HUES64 (cell line): ENCODE measurements around the gene DSTN.

Source experiments
- H3K27ac ChIP-seq: 2 replicates; pipeline ENCODE4 v1.7.0; 2013; ENCODE audit warnings: low read depth, low read length, inconsistent platforms
- H3K27me3 ChIP-seq: 2 replicates; pipeline ENCODE4 v1.6.1; 2013; ENCODE audit warnings: mild to moderate bottlenecking, low read length; ENCODE audit not compliant: insufficient read depth
- H3K36me3 ChIP-seq: 2 replicates; pipeline ENCODE4 v1.6.1; 2013; ENCODE audit warnings: mild to moderate bottlenecking, low read length; ENCODE audit not compliant: insufficient read depth
- H3K4me1 ChIP-seq: 2 replicates; pipeline ENCODE4 v1.6.1; 2013; ENCODE audit warnings: mild to moderate bottlenecking, low read length, moderate library complexity; ENCODE audit not compliant: insufficient read depth
- H3K4me3 ChIP-seq: 2 replicates; pipeline ENCODE4 v1.5.1; 2013; ENCODE audit warnings: mild to moderate bottlenecking, low read length, moderate library complexity
- H3K9ac ChIP-seq: 2 replicates; pipeline ENCODE4 v1.6.1; 2013; ENCODE audit warnings: mild to moderate bottlenecking, low read depth, low read length
- H3K9me3 ChIP-seq: 2 replicates; pipeline ENCODE4 v1.6.1; 2013; ENCODE audit warnings: low read depth, low read length; ENCODE audit not compliant: insufficient read depth
- WGBS: fragments of 150-250, 120-280 bp; methylation state at CpG from one replicate; pipeline ENCODE4 v1.1.7; 2013; ENCODE audit warnings: missing lambda C conversion rate; 5-methylcytosine and 5-hydroxymethylcytosine counted together

DSTN gene

GRCh38 chr20:17641520-17641964 is 71.7 kb downstream of the DSTN start:
- no peak overlapping the region for H3K9ac ChIP-seq
- no peak overlapping the region for H3K4me3 ChIP-seq
- no peaks in the 10 kb centered on the region for H3K9me3 ChIP-seq
- no peaks in the 10 kb centered on the region for H3K27me3 ChIP-seq
- peaks cover 3% of the 10 kb centered on the region for H3K4me1 ChIP-seq
- H3K27ac ChIP-seq: no peak overlapping the region
- WGBS: 95% methylated on average over 18 of the region's 18 CpGs
- peaks cover 49% of the 10 kb centered on the region for H3K36me3 ChIP-seq

GRCh38 chr20:17641993-17642392 is 72.1 kb downstream of the DSTN start:
- Histone ChIP-seq H3K36me3 (peaks cover 49% of the 10 kb centered on the region), H3K27me3 (no peaks in the 10 kb centered on the region), H3K4me1 (peaks cover 3% of the 10 kb centered on the region), H3K9me3 (no peaks in the 10 kb centered on the region), H3K27ac (no peak overlapping the region), H3K9ac (no peak overlapping the region), H3K4me3 (no peak overlapping the region)
- 89% methylated on average over 11 of the region's 11 CpGs for WGBS

- Histone ChIP-seq H3K9ac (no peak overlapping the region), H3K9me3 (no peaks in the 10 kb centered on the region), H3K27me3 (no peaks in the 10 kb centered on the region), H3K4me1 (peaks cover 3% of the 10 kb centered on the region), H3K36me3 (peaks cover 45% of the 10 kb centered on the region), H3K27ac (no peak overlapping the region), H3K4me3 (no peak overlapping the region)
- WGBS: 91% methylated on average over 19 of the region's 19 CpGs
Measured at GRCh38 chr20:17642404-17643269, 72.8 kb downstream of the DSTN start.

GRCh38 chr20:17643531-17644188 is 73.8 kb downstream of the DSTN start:
- peaks cover 9% of the 10 kb centered on the region for H3K4me1 ChIP-seq
- H3K9ac ChIP-seq: 0 out of 2 replicates have a peak overlapping the region, but pooled peaks have one; percentile 5
- no peaks in the 10 kb centered on the region for H3K9me3 ChIP-seq
- no peaks in the 10 kb centered on the region for H3K27me3 ChIP-seq
- H3K27ac ChIP-seq: no peak overlapping the region
- 93% methylated on average over 10 of the region's 10 CpGs for WGBS
- peaks cover 40% of the 10 kb centered on the region for H3K36me3 ChIP-seq
- no peak overlapping the region for H3K4me3 ChIP-seq

- WGBS: 95% methylated on average over 13 of the region's 13 CpGs
- Histone ChIP-seq H3K4me1 (peaks cover 9% of the 10 kb centered on the region), H3K27ac (no peak overlapping the region), H3K36me3 (peaks cover 32% of the 10 kb centered on the region), H3K4me3 (no peak overlapping the region), H3K27me3 (no peaks in the 10 kb centered on the region), H3K9me3 (no peaks in the 10 kb centered on the region), H3K9ac (no peak overlapping the region)
Measured at GRCh38 chr20:17644451-17644850, 74.6 kb downstream of the DSTN start.

GRCh38 chr20:17645010-17645409 is 75.1 kb downstream of the DSTN start:
- Histone ChIP-seq H3K27ac (no peak overlapping the region), H3K36me3 (peaks cover 30% of the 10 kb centered on the region), H3K4me3 (no peak overlapping the region), H3K27me3 (no peaks in the 10 kb centered on the region), H3K4me1 (peaks cover 12% of the 10 kb centered on the region), H3K9ac (no peak overlapping the region), H3K9me3 (no peaks in the 10 kb centered on the region)
- 96% methylated on average over 14 of the region's 14 CpGs for WGBS

GRCh38 chr20:17645546-17646208 is 75.8 kb downstream of the DSTN start:
- Histone ChIP-seq H3K27ac (no peak overlapping the region), H3K4me3 (no peak overlapping the region), H3K36me3 (peaks cover 27% of the 10 kb centered on the region), H3K9ac (no peak overlapping the region), H3K9me3 (no peaks in the 10 kb centered on the region), H3K27me3 (no peaks in the 10 kb centered on the region), H3K4me1 (peaks cover 12% of the 10 kb centered on the region)
- 92% methylated on average over 10 of the region's 10 CpGs for WGBS

GRCh38 chr20:17646209-17646960 is 76.5 kb downstream of the DSTN start:
- Histone ChIP-seq H3K4me3 (no peak overlapping the region), H3K27me3 (no peaks in the 10 kb centered on the region), H3K4me1 (peaks cover 12% of the 10 kb centered on the region), H3K36me3 (peaks cover 20% of the 10 kb centered on the region), H3K9me3 (no peaks in the 10 kb centered on the region), H3K9ac (no peak overlapping the region), H3K27ac (no peak overlapping the region)
- WGBS: 91% methylated on average over 14 of the region's 14 CpGs

- peaks cover 16% of the 10 kb centered on the region; the same call in 1 of the 2 replicates for H3K36me3 ChIP-seq
- no peak overlapping the region for H3K9ac ChIP-seq
- no peaks in the 10 kb centered on the region for H3K9me3 ChIP-seq
- H3K27me3 ChIP-seq: no peaks in the 10 kb centered on the region
- 84% methylated on average over 5 of the region's 5 CpGs for WGBS
- peaks cover 14% of the 10 kb centered on the region for H3K4me1 ChIP-seq
- H3K27ac ChIP-seq: no peak overlapping the region
- H3K4me3 ChIP-seq: no peak overlapping the region
Measured at GRCh38 chr20:17646961-17647301, 77.1 kb downstream of the DSTN start.

- no peaks in the 10 kb centered on the region for H3K27me3 ChIP-seq
- no peak overlapping the region for H3K27ac ChIP-seq
- H3K4me1 ChIP-seq: peaks cover 16% of the 10 kb centered on the region
- H3K9me3 ChIP-seq: no peaks in the 10 kb centered on the region
- no peak overlapping the region for H3K9ac ChIP-seq
- H3K36me3 ChIP-seq: peaks cover 11% of the 10 kb centered on the region; the same call in 1 of the 2 replicates
- WGBS: 94% methylated on average over 20 of the region's 20 CpGs
- no peak overlapping the region for H3K4me3 ChIP-seq
Measured at GRCh38 chr20:17647391-17648314, 77.8 kb downstream of the DSTN start.
